ENCODE data around the gene FBXL17.

FBXL17 gene

DNA sequence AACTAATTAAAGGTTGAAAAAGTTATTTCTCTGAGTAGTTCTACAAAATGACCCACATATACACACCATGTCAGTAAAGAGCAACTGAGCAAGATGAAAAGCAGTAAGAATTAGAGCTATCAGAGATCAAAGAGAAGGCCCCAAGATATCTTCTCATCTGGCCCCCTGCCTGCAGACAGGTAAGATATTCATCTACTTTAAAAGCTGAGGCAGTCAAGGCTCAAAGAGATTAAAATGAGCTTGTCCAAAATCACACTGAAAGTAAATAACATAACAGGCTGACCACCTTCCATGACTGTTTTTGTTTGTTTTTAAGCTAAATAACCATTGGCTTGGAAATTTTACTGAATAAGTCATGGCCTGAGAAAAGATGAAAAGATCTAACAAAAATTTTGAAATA, 266.2 kb downstream of the FBXL17 start:
- H3K4me3 ChIP-seq (ENCODE audit: low read depth, low read length): no peak overlapping the region
- DNase-seq (ENCODE audit: low read depth): peak; percentile 68
- no peak for TF ChIP-seq CTCF (IDR thresholded peaks at IDR 0.05; ENCODE audit: control insufficient read depth, extremely low read depth, insufficient read depth)

DNA sequence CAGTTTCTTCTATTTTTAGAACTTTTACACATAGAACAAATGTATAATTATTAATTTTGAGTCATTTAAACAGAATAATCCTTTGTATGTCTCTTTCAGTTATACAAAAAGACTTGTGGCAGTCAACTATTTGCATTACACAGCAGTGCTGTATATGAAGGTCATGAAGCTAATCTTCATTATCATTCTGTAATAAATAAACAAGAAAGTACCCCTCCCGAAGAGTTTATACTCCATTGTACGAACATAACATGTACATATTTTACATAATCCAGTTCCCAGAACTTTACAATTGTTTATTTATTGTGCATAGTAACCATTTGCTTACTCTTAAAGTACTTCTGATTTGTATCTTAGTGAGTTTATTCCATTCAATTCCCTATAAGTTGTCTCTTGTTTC, 267.9 kb downstream of the FBXL17 start:
- no peak overlapping the region for H3K4me3 ChIP-seq (ENCODE audit: low read depth, low read length)
- TF ChIP-seq CTCF (IDR thresholded peaks at IDR 0.05; ENCODE audit: control insufficient read depth, extremely low read depth, insufficient read depth): no peak
- DNase-seq (ENCODE audit: low read depth): peak; percentile 69

DNA sequence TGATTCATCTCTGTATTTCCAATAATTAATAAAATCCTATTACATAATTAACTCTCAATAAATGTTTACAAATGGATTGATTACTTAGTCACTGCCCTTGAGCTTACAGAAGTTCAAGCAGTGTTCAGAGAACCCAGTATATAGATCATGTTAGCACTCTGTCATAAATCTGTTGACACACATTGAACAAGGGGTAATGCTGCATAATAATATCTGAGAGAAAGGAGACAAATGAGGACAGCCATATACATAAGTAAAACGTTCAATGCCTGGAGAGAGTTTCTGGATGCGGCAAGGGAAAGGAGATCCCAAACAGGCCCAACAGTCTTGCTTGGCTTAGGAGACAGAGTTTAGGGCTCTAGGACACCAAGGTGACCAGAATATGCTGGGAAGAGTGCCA, 270.2 kb downstream of the FBXL17 start:
- no peak for TF ChIP-seq CTCF (IDR thresholded peaks at IDR 0.05; ENCODE audit: control insufficient read depth, extremely low read depth, insufficient read depth)
- DNase-seq (ENCODE audit: low read depth): no peak
- no peak overlapping the region for H3K4me3 ChIP-seq (ENCODE audit: low read depth, low read length)

- H3K4me3 ChIP-seq (ENCODE audit: low read depth, low read length): no peak overlapping the region
- no peak for DNase-seq (ENCODE audit: low read depth)
- no peak for TF ChIP-seq CTCF (IDR thresholded peaks at IDR 0.05; ENCODE audit: control insufficient read depth, extremely low read depth, insufficient read depth)
Measured at GRCh38 chr5:108109059-108109458, 272.8 kb downstream of the FBXL17 start.

- no peak overlapping the region for H3K4me3 ChIP-seq (ENCODE audit: low read depth, low read length)
- DNase-seq (ENCODE audit: low read depth): no peak
- TF ChIP-seq CTCF (IDR thresholded peaks at IDR 0.05; ENCODE audit: control insufficient read depth, extremely low read depth, insufficient read depth): no peak
Measured at GRCh38 chr5:108104448-108104847, 277.4 kb downstream of the FBXL17 start.

GRCh38 chr5:108102463-108102862, 279.4 kb downstream of the FBXL17 start:
- no peak for DNase-seq (ENCODE audit: low read depth)
- TF ChIP-seq CTCF (IDR thresholded peaks at IDR 0.05; ENCODE audit: control insufficient read depth, extremely low read depth, insufficient read depth): no peak
- no peak overlapping the region for H3K4me3 ChIP-seq (ENCODE audit: low read depth, low read length)

- TF ChIP-seq CTCF (IDR thresholded peaks at IDR 0.05; ENCODE audit: control insufficient read depth, extremely low read depth, insufficient read depth): no peak
- no peak overlapping the region for H3K4me3 ChIP-seq (ENCODE audit: low read depth, low read length)
- no peak for DNase-seq (ENCODE audit: low read depth)
Measured at GRCh38 chr5:108101821-108102220, 280.1 kb downstream of the FBXL17 start.
